Occipital lobe (tissue), 2 donors: ENCODE measurements around the gene FAM50B. TPM values are rescaled to one million over a fixed set of nuclear protein-coding genes. Genes with fewer than 3 reads are reported as not detected.

ENCODE experiments used
- DNase-seq: peaks from one replicate; lab custom pipeline; 2025; lab: John Stamatoyannopoulos, UW
- total RNA-seq: library from RNA; depleted of rRNA; stranded (reverse); fragments of >200 nt; gene quantifications from one replicate; pipeline ENCODE4 v1.2.3, GENCODE V29; 2014

The FAM50B gene, protein sequence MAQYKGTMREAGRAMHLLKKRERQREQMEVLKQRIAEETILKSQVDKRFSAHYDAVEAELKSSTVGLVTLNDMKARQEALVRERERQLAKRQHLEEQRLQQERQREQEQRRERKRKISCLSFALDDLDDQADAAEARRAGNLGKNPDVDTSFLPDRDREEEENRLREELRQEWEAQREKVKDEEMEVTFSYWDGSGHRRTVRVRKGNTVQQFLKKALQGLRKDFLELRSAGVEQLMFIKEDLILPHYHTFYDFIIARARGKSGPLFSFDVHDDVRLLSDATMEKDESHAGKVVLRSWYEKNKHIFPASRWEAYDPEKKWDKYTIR
- total RNA-seq: 20.6 TPM

DNA sequence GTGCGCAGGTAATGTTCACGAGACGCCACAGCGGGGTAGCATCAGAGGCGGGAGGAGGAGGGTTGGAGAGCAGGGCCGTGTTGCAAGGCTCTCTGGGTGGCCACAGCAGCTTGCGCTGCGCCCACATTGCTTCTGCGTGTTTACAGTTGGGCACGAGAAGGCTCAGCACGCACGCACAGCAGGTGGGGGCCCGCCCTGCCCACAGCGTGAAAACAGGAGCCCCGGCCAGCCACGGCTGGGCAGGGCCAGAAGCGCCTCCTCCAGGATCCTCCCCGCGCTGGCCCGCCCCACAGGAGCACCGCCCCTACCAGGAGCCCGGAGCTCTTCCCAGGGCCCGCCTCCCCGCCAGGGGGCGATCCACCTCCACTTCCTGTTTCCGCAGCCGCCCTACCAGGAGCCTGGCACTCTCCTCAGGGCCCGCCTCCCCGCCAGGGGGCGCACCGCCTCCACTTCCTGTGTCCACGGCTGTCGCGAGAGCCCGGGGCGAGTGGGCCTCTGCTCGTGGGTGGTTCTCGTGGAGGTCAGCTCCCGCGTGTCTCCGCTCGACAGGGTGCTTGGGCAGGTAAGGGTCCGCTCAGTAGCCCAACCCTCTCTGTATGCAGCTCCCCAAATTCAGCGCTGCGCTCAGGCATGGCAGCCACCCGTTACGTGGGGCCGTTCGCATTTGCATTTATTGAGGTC, at the start of gene FAM50B:
TSS of gene FAM50B (plus strand) at position 449 of the 681 bp plus-strand sequence. CDS start 439 bp downstream, outside the sequence.
- peak; percentile 86 for DNase-seq

DNA sequence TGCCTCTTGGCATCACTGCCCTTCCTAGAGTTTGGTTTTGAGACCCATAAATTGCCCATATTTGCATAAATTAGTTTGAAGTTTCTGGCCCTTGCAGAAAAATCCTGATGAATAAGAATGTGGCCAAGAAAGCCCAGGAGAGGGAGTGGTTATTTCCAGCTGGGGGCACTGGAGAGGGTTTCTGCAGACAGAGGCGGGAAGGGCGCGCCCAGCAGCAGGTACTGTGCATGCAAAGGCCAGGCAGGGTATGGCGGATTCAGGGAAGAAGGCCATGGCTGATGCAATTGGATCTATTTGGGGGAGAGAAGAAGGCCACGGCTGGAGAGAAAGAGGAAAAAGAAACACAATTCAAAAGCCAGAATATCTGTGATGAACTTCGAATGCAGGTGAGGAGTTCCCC, 49.5 kb upstream of the FAM50B start:
- no peak for DNase-seq

DNA sequence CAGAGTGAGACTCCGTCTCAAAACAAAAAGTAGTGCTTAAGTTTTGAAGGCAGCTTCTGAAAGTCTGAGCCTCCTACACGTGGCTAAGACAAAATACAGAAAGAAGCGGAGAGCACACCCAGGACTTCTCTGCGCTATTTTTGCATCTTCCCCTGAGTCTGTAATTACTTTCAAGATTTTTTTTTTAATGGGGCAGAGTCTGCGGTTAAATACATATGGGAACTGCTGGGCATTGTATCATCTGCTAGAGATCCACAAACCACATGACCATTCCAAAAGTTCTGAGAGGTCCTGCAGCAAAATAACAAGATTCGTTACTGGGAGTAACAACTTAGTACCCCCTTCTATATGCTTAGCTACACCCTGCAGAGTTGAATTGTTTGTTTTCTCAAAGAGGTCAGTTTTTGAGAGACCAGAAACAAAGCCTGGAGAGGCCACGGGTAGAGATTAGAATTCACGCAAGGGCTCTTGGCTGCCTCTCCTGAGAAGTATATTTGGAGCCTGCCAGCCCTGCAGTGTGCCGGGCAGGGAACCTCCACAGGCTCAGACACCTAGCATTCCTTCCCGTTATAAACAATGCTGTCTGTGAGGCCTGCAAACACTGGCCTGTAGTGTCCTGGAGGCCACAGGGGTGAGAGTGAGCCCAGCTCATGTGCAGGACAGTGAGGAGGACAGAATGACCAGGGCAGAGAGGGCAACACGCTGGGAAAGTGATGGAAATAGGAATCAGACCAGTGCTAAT, 48.2 kb upstream of the FAM50B start:
- no peak for DNase-seq

DNA sequence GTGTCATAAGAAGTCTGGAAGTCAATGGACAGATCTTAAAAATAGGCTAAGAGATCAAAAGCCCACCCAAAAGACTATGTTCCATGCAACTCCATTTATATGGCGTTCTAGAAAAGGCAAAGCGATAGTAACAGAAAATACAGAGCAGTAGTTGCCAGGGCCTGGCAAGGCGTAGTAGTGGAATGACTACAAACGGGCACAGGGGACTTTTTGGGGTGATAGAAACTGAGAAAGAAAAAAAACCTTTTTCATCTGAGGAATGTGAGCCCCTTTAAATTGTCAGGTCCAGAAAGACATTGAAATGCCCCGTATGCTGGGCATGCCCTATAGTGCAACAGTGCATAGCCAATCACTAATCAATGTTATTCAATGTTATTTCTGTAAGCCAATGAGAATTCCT, 47.2 kb upstream of the FAM50B start:
- DNase-seq: no peak

DNA sequence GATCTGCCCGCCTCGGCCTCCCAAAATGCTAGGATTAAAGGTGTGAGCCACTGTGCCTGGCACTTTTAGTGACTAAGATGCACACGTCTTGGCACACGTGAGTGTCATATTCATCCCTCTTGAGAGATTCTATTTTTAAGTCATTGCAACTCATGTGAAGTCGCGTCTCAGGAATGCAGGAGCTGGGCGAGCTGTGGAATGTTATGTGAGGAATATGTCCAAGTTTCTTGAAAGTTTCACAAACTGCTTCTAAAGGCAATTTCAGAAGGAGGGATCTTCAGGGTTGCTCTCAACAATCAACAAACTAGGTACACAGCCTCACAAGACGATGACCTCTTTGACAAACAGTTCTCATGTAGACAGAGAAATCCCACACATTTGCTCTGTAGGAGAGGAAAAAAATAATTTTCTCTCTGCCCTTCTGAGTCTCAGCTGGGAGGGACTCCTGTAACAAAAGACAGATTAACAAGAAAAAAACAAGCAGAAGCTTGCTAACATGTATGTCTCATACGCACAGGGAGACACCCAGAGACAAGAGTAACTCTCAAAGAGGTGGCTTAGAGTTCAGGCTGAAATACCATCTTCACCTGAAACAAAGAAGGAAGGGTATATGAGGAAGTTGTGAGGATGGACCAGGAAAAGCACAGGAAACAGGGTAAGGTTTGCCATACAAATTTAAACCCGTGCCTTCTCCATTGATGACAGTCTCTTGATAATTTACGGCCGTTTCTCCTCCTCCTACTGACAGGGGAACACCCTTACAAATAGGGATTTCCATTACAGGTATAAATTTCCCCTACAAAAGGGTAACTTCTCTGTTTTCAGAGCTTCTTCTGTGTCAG, 45.3 kb upstream of the FAM50B start:
- no peak for DNase-seq

DNA sequence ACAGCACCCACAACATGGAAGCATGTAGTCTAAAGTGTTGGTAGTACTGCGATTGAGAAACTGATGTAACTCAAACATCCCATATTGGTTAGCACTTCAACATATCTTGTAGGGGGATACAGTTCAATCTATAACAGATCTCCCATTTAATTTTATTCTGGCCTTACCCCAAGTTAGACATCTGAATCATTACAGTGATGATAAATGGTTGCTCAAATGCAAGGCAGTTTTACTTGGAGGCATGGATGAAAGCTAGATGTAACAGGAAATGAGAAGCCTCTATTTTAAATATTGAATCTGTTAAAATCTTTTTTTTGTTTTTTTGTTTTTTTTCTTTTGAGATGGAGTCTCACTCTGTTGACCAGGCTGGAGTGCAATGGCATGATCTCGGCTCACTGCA, 44.2 kb upstream of the FAM50B start:
- DNase-seq: no peak

DNA sequence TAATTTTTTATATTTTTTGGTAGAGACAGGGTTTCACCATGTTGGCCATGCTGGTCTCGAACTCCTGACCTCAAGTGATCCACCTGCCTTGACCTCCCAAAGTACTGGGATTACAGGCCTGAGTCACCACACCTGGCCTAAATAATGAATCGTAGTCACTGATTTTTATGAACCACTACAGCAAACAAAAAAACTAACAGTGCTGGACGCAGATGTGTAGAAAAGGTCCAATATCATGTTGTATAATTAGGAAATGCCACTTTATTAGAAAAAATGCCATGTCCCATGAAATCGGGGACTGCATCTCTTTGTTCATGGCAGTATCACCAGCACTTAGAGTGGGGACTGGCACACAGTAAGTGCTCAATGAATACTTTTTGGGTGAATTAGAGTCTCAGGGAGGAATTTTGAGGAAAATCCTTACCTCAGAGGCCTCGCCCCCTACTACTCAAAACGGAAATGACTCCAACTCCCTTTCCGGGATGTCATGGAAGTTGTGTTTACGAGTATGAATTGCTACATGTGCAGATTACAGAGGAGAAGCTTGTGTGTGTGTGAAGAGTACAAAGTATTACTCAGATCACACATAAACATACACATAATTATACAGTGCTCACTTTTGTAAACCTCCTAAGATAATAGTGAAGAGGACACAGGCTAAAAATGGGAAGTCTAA, 43.6 kb upstream of the FAM50B start:
- no peak for DNase-seq

DNA sequence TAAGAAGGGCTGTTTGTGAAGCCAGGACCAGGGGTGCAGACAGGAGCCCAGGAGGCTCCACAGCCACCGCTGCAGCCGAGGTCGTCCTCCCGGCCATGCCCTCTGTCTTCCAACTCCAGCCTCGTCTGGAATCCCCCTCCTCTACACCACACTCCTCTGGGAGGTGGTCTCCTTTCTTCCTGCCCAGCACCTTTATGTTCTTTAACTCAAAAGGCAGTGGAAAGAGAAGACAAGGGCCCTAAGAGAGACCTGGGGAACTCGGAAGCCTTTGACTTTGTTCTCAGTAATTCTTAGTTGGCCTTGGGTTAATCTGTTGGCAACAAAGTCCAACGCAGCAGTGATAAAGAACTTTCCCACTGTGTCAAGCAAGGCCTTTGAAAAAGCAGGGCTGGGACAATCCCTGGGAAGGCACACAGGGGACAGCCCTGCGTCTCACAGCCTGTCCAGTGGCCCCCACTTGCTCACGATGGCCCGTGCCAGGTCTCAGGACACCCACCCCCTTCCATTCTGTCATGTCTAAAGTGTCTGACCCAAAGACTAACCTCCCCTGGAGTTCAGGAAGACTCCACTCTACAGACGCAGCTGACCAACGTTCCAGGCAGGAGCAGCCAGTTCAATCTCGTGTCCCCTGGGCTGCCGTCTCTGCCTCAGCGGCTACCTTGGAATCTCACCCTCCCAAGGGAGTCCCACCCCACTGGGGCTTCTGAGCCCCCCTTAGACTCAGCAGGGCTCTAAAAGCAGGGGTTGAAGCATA, 42.8 kb upstream of the FAM50B start:
- DNase-seq: no peak

DNA sequence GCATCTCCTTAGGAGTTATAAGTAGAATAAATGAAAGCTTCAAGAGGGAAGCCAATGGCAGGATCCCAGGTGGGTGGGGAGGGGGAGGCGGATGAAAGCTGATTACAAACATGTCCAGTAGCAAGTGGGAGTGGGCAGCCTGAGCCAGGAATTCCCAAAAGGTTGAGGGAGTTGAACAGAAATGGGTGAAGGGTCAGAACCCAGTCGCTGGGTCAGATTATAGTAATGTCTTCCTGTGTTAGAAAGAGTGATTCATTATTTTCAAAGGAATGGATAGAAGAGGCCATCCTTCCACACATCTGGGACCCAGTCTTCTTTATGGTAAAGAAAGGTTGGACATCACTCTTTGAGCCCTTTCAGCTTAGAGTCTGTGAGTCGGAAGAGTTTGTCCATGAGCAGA, 41.0 kb upstream of the FAM50B start:
- DNase-seq: no peak

DNA sequence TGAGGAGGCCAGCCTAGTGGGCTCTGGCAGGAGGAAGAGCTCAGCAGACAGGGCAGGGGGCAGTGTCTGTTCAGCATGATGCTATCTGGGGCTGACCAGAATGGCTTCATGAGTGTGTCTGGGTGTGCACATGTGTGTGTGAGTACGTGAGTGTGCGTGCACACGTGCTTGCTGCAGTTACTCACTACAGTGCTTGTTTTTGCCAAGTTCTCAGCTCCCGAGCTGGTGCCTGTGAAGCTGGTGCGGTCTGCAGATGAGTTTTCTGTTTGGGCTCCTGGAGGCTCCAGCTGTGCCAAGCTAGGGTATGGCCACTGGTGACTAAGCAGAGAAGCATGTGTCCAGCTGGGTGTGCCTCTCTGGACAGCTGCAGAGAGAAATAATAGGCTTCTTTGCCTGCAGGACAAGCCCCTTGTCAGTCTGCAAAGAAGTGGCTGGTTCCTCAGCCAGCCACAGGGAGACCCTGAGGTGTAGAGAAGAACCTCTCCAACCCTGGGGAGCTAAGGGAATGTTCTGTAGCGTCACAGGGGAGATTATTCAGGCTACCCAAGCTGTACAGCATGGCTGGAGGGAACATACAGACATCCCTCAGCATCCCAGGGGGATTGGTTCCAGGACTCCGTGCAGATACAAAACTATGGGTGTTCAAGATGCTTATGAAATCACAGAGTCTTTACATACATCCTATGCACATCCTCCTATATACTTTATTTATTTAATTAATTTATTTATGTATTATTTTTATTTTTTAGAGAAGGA, 40.2 kb upstream of the FAM50B start:
- no peak for DNase-seq

DNA sequence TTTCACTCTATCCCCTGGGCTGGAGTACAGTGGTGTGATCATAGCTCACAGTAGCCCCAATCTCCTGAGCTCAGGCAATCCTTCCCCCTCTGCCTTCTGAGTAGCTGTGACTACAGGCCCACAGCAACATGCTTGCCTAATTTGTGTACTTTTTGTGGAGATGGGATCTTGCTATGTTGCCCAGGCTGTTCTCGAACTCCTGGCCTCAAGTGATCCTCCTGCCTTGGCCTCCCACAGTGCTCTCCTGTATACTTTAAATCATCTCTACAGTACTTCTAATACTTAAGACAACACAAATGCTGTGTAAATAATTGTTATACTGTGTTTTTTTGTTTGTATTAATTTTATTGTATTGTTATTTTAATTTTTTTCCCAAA, 39.7 kb upstream of the FAM50B start:
- no peak for DNase-seq

DNA sequence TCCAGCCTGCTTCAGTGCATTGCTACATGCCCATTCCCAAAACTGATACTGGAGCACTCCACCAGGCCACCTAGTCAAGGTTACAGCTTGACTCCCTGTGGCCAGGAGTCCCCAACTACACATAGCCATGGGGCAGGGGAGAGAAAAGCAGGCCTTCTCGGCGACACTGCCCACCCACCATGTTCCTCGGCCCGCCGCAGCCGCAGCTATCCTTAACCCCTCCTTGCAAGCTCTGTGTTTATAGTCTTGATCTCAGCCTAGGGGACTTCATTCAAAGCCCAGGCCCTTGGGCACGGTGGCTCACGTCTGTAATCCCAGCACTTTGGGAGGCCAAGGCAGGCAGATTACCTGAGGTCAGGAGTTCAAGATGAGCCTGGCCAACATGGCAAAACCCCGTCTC, 39.2 kb upstream of the FAM50B start:
- no peak for DNase-seq

DNA sequence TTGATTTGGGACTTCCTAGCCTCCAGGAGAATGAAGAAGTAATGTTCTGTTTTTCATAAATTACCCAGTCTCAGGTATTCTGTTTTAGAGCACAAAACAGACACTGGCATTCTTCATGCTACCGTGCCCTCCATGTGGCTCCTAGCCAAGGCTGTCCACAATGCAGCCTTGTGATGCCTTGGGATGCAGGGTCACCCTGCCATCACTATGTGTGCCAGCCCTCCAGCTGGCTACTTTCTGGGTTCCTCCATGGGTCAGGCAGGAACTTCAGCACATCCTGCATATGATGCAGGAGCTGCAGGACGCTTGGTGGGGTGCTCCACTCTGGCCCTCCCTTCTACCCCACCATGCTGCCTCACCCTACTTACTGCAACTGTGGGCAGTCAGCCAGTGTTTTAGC, 38.0 kb upstream of the FAM50B start:
- no peak for DNase-seq

DNA sequence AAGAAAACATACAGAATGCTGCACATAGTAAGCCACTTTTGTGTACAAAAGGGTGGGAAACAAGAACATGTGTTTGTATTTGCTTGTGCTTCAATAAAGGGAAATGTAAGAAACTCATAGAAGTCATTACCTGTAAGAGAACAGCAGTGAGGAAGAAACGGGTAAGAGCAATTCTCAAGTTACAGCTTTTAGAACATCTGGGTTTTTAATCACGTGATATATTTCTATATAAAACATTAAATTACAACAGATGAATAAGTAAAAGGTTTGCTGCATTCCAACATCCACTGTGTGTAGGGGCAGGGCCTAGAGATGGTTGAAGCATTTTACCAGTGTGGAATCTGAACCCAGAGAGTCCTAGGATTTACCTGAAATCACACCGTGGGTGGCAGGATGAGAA, 36.6 kb upstream of the FAM50B start:
- no peak for DNase-seq

DNA sequence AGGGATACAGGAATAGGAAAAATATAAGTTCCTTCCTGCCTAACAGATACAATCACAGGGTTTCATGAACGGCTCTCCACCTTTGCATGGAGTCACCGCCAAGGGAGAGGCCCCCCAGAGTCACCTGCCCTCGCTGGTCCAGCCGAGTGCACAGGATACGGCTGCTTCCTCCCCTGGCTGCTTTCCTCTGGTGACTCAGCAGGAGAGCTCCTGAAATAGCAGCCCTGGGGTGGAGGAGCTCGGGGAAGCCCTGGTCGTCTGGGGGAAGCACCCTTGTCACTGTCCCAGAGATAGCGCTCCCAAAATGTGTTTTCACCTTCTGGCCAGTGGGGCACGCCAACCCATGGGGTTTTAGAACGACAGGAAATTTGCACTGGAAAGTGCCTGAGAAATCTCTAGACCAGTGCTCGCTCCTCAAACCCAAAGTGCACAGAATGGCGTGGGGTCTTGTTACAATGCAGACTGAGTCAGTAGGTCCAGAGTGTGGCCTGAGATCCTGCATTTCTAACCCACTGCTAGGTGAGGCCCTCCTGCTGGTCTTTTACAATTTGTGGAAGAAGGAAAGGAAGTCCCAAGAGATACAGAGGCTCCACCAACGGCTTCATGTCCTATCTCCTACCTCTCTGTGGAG, 35.9 kb upstream of the FAM50B start:
- DNase-seq: no peak

DNA sequence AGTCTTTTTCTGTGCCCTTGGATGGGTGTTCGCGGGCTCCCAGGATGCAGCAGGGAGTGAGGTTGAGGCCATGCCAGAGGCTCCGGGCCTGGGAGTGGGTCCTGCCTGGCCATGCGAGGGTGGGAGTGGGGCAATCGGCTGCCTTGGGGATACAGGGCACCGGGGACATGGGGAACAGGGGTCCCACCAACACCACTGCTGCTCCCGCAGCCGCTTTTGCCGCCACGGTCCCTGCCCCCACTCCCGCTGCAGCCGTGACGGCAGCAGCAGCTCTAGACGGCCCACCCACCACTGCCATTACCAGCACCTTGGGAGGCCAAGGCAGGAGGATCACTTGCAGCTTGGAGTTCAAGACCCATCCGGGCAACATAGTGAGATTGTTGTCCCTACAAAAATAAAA, 35.3 kb upstream of the FAM50B start:
- DNase-seq: no peak

DNA sequence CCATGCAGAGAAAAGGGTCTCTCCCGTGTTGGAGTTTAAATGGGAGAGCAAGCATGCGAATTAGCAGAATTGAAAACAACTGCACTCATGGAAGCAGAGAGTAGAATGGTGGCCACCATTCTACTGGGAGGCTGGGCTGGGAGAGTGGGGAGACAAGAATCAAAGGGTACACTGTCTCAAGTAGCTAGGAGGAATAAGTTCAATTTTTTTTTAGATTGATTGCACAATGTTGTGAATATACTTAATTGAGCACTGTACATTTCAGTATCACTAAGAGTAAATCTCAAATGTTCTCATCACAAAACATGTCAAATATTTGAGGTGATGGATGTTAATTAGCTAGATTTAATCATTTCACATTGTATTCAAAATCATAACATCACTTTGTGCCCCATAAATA, 34.6 kb upstream of the FAM50B start:
- DNase-seq: no peak

DNA sequence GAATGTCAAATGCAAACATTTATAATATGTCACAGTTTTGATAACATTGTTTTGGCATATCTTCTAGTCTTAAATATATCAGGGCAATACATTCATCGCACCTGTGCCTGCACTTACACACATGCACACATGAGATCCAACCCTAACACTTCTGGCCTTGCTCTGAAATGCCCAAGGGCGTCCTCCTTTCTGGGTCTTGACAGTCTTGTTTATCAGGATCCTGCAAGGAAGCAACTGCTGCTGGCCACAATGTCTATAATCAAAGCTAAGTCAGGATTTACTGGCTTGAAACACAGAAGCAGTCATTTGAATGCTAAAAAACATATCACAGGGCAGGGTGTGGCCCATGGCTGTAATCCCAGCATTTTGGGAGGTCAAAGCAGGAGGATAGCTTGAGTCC, 32.9 kb upstream of the FAM50B start:
- DNase-seq: no peak
